AG09319 (cell line): ENCODE measurements around the gene DEFB128.
"Not testable (repeated sequence)": the region's sequence is repeated elsewhere in the genome, so short reads cannot be mapped to it uniquely, and the experiment has no call there.

Experiments used
- DNase-seq: peaks from one replicate; pipeline ENCODE4 v3.0.0-alpha.2; 2010; ENCODE audit warnings: low read depth; ENCODE audit errors: extremely low read depth
- CTCF ChIP-seq: IDR thresholded peaks from 2 replicates; pipeline ENCODE4 v1.5.1; 2011; ENCODE audit warnings: low read depth, mild to moderate bottlenecking, inconsistent platforms, low read length, moderate library complexity

DEFB128 gene

GRCh38 chr20:219290-220115 is 30.0 kb upstream of the DEFB128 start:
- peak; percentile 19 for TF ChIP-seq CTCF
- DNase-seq: no peak

- TF ChIP-seq CTCF: no peak
Measured at GRCh38 chr20:217266-217665, 27.8 kb upstream of the DEFB128 start.

GRCh38 chr20:215796-216195 is 26.3 kb upstream of the DEFB128 start:
- DNase-seq: no peak
- TF ChIP-seq CTCF: no peak

More at GRCh38 chr20:217266-217665, 27.8 kb upstream of the DEFB128 start:
- DNase-seq: no peak

- no peak for TF ChIP-seq CTCF
- DNase-seq: no peak
Measured at GRCh38 chr20:214383-214782, 24.9 kb upstream of the DEFB128 start.

- no peak for TF ChIP-seq CTCF
- no peak for DNase-seq
Measured at GRCh38 chr20:210809-211502, 21.4 kb upstream of the DEFB128 start.

GRCh38 chr20:208942-209566 is 19.5 kb upstream of the DEFB128 start:
- TF ChIP-seq CTCF: peak; percentile 66
- peak; percentile 35 for DNase-seq

GRCh38 chr20:203630-204029 is 14.1 kb upstream of the DEFB128 start:
- DNase-seq: not testable (repeated sequence)
